Fibroblast of peridontal ligament (primary cell): ENCODE data around the gene PNCK.

Experiments
- DNase-seq: peaks from one replicate; pipeline ENCODE4 v3.0.0-alpha.2; 2010; ENCODE audit errors: extremely low read depth

Gene PNCK

GRCh38 chrX:153659268-153659667, 14.3 kb downstream of the PNCK start:
- DNase-seq, result no peak

- DNase-seq, result no peak
Observed at GRCh38 chrX:153657161-153657560, 16.5 kb downstream of the PNCK start.

- no peak for DNase-seq
Observed at GRCh38 chrX:153653556-153653955, 20.1 kb downstream of the PNCK start.

- DNase-seq, result no peak
Observed at GRCh38 chrX:153651540-153652079, 22.0 kb downstream of the PNCK start.

- DNase-seq, result no peak
Observed at GRCh38 chrX:153650959-153651358, 22.7 kb downstream of the PNCK start.

GRCh38 chrX:153649915-153650782, 23.5 kb downstream of the PNCK start:
- DNase-seq, result no peak

GRCh38 chrX:153649178-153649914, 24.3 kb downstream of the PNCK start:
- DNase-seq, result no peak

GRCh38 chrX:153648358-153649177, 25.0 kb downstream of the PNCK start:
- no peak for DNase-seq

- no peak for DNase-seq
Observed at GRCh38 chrX:153647461-153648357, 25.9 kb downstream of the PNCK start.

- DNase-seq, result no peak
Observed at GRCh38 chrX:153646620-153647373, 26.8 kb downstream of the PNCK start, which contains the start of gene DUSP9. TSS of gene DUSP9 (plus strand) at chrX:153647203. CDS start at chrX:153647954, 751 bp downstream.

- DNase-seq, result no peak
Observed at GRCh38 chrX:153645921-153646488, 27.6 kb downstream of the PNCK start.

GRCh38 chrX:153645151-153645550, 28.5 kb downstream of the PNCK start:
- no peak for DNase-seq

GRCh38 chrX:153644356-153645125, 29.1 kb downstream of the PNCK start:
- DNase-seq, result no peak

GRCh38 chrX:153643431-153644351, 29.9 kb downstream of the PNCK start:
- DNase-seq, result no peak

GRCh38 chrX:153642655-153643430, 30.8 kb downstream of the PNCK start:
- no peak for DNase-seq

GRCh38 chrX:153642051-153642654, 31.5 kb downstream of the PNCK start:
- no peak for DNase-seq

- DNase-seq, result no peak
Observed at GRCh38 chrX:153641627-153642026, 32.0 kb downstream of the PNCK start.
